ENCODE results near the gene SLC16A5.
A peak's percentile ranks its signal among the peaks of the same experiment; 100 is the strongest.

DNA sequence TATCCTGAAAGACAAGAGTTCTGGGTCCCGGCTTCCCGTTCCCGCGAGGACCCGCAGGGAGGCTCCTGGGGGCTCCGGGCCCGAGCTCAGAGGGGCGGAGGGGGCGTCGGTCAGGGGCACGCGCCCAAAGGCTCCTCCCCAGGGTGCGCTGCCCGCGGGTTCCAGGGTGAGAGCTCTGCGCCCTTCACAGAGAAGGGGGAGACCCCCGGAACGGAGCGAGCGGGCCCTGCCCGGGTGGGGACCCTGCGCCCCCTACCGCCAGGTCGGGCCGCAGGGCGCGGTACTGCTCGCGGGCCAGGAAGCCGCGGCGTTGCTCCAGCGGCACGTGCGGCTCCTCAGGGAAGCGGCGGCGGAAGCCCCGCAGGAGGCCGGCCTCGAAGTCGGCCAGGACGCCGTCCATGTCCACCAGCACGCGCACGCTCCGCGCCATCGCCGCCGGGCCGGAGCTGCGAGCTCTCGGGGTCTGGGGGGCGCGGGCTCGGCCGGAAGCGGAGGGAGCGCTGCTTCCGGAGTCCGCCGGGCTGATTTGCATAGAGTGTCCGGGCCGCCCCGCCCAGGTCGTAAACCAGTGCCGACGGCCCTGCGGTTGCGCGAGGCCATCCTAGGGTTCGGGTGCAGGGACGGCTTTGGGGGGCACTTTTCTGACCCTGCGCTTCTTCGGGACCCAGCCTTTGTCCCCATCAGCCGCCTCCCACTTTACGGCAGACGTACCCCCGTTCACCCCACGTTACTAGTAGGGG, 43.7 kb downstream of the SLC16A5 start, which contains the start of gene NT5C:
- no peak for TF ChIP-seq EZH2 (IDR thresholded peaks at IDR 0.05; ENCODE audit: borderline replicate concordance, low read depth, low read length, severe bottlenecking)
- TF ChIP-seq, protein P1, sequence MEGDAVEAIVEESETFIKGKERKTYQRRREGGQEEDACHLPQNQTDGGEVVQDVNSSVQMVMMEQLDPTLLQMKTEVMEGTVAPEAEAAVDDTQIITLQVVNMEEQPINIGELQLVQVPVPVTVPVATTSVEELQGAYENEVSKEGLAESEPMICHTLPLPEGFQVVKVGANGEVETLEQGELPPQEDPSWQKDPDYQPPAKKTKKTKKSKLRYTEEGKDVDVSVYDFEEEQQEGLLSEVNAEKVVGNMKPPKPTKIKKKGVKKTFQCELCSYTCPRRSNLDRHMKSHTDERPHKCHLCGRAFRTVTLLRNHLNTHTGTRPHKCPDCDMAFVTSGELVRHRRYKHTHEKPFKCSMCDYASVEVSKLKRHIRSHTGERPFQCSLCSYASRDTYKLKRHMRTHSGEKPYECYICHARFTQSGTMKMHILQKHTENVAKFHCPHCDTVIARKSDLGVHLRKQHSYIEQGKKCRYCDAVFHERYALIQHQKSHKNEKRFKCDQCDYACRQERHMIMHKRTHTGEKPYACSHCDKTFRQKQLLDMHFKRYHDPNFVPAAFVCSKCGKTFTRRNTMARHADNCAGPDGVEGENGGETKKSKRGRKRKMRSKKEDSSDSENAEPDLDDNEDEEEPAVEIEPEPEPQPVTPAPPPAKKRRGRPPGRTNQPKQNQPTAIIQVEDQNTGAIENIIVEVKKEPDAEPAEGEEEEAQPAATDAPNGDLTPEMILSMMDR (IDR thresholded peaks at IDR 0.05; ENCODE audit: borderline replicate concordance, extremely low read depth, low read length, poor library complexity, severe bottlenecking), result peak; percentile 81

All from DND-41 (cell line).